Kidney (tissue), 14 donors: ENCODE data around the gene B4GALT3. TPM values are rescaled to one million over a fixed set of nuclear protein-coding genes. Genes with fewer than 3 reads are reported as not detected.

ENCODE experiments used
- DNase-seq, 5 donors: peaks; one replicate each; pipeline ENCODE4 v3.0.0-alpha.2; 2013 to 2020
- FAIRE-seq: peaks from 2 replicates; lab custom pipeline; 2012; peaks lifted over from hg19 to GRCh38; lab: Jason Lieb, UNC
- H3K27ac ChIP-seq, 2 donors: one replicate each; pipeline ENCODE4 v1.7.0; 2013; ENCODE audit warnings: low read depth in 2 of 2, low read length in 2 of 2, inconsistent platforms in 1 of 2
- H3K27me3 ChIP-seq: one replicate; pipeline ENCODE4 v1.7.1; 2013; ENCODE audit warnings: low read length, inconsistent platforms; ENCODE audit not compliant: control insufficient read depth, insufficient read depth
- H3K36me3 ChIP-seq, 3 donors: one replicate each; pipeline versions ENCODE4 v1.7.0 to v1.7.1; 2013; ENCODE audit warnings: low read length in 3 of 3, control low read depth in 1 of 3, inconsistent platforms in 1 of 3; ENCODE audit not compliant: insufficient read depth in 3 of 3, control insufficient read depth in 2 of 3
- H3K4me1 ChIP-seq, 3 donors: one replicate each; pipeline versions ENCODE4 v1.7.0 to v1.7.1; 2013; ENCODE audit warnings: low read length in 3 of 3, inconsistent platforms in 1 of 3, low read depth in 1 of 3; ENCODE audit not compliant: control insufficient read depth in 2 of 3, insufficient read depth in 2 of 3
- H3K4me3 ChIP-seq, 3 donors: one replicate each; pipeline versions ENCODE4 v1.7.0 to v1.8.1; 2013; ENCODE audit warnings: low read length in 3 of 3, control low read depth in 1 of 3, inconsistent platforms in 1 of 3
- H3K9ac ChIP-seq, 3 donors: one replicate each; pipeline versions ENCODE4 v1.7.0 to v1.7.1; 2013; ENCODE audit warnings: low read length in 3 of 3, control low read depth in 1 of 3, inconsistent platforms in 1 of 3
- H3K9me3 ChIP-seq, 3 donors: one replicate each; pipeline versions ENCODE4 v1.7.0 to v1.7.1; 2013; ENCODE audit warnings: low read length in 3 of 3, control low read depth in 1 of 3, inconsistent platforms in 1 of 3; ENCODE audit not compliant: control insufficient read depth in 2 of 3, insufficient read depth in 1 of 3
- intact Hi-C: fragments of 100-400 bp; cut with DNase I; formaldehyde crosslinking; loops from one replicate; pipeline ENCODE4 v1.11.1; 2022
- polyA plus RNA-seq: library from polyadenylated mRNA; stranded (reverse); fragments of 350-450 nt; fragmentation: Illumina TruSeq; extraction: RNeasy Lipid Tissue Mini Kit (QIAGEN cat#74804); gene quantifications from one replicate; pipeline ENCODE4 v1.2.3, GENCODE V29; 2014; ENCODE audit warnings: low read depth, low replicate concordance; ENCODE audit not compliant: insufficient read depth
- total RNA-seq: library from RNA; stranded (reverse); fragmentation: NEBNext Ultra II Directional; extraction: Animal tissue kit (Norgen Biotek cat#: 25700); gene quantifications from one replicate; pipeline ENCODE4 v1.2.1, GENCODE V29; 2021
- TF ChIP-seq, protein P1 (sequence below): IDR thresholded peaks from 3 replicates; pipeline ENCODE4 v1.5.1; 2012; ENCODE audit warnings: mild to moderate bottlenecking, moderate library complexity, borderline replicate concordance; ENCODE audit not compliant: insufficient read depth; ENCODE audit errors: extremely low read depth
- donor health status: control.
- donor health status: control.
- donor health status: control.
- donor health status: control.
- donor health status: control.
- donor health status: DM: yes; HTN: yes; CAD: no.
- donor health status: Normal renal cell carcinoma (clear cell type).

Gene B4GALT3
- total and polyA plus RNA-seq, 2 donors from 2014 or later = 22.9 to 33.5 TPM

GRCh38 chr1:161187311-161187710 is 10.0 kb upstream of the B4GALT3 start:
- DNase-seq (peak in 1 of 5 donors; percentile 35), FAIRE-seq (no peak)
- no peak overlapping the region for H3K27ac ChIP-seq
- intact Hi-C loops = no loop called here
- peaks cover 0 to 2% (median 0%) of the 10 kb centered on the region in 3 donors for H3K4me1 ChIP-seq
- no peak overlapping the region for H3K9ac ChIP-seq
- TF ChIP-seq, protein P1, sequence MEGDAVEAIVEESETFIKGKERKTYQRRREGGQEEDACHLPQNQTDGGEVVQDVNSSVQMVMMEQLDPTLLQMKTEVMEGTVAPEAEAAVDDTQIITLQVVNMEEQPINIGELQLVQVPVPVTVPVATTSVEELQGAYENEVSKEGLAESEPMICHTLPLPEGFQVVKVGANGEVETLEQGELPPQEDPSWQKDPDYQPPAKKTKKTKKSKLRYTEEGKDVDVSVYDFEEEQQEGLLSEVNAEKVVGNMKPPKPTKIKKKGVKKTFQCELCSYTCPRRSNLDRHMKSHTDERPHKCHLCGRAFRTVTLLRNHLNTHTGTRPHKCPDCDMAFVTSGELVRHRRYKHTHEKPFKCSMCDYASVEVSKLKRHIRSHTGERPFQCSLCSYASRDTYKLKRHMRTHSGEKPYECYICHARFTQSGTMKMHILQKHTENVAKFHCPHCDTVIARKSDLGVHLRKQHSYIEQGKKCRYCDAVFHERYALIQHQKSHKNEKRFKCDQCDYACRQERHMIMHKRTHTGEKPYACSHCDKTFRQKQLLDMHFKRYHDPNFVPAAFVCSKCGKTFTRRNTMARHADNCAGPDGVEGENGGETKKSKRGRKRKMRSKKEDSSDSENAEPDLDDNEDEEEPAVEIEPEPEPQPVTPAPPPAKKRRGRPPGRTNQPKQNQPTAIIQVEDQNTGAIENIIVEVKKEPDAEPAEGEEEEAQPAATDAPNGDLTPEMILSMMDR = no peak
- H3K4me3 ChIP-seq = no peak overlapping the region
- H3K36me3 ChIP-seq = no peaks in the 10 kb centered on the region
- H3K27me3 ChIP-seq = no peaks in the 10 kb centered on the region
- H3K9me3 ChIP-seq = no peaks in the 10 kb centered on the region

DNA sequence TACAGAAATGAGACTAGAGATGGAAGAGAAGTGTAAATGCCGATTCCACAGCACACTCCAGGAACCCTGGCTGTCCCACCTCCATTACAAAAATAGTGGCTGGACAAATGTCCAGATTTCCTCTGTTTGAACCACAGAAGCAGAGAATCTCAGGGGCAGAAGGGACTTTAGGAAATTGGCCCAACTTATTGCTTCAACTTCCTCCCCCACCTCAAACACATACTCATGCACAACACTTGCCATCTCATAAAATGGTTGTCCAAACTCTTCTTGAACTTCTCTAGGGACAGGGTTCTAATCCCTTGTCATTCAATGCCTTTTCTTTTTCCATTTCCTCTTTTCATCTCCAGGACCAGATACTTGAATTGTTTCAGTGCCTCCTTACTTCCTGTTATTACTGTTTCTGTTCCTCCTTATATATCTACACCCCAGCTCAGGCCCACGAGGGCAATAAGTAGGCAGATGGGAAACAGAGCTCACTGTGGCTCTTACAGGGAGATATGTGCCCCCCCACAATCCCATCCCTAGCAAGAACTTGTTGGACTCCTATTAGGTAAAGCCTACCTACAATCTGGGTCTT is 8.5 kb upstream of the B4GALT3 start:
- H3K36me3 ChIP-seq = no peaks in the 10 kb centered on the region
- H3K27me3 ChIP-seq = no peaks in the 10 kb centered on the region
- peak in 1 of 5 donors; percentile 29 for DNase-seq
- peaks cover 0 to 2% (median 0%) of the 10 kb centered on the region in 3 donors for H3K4me1 ChIP-seq
- intact Hi-C loops = no loop called here
- H3K9me3 ChIP-seq = no peaks in the 10 kb centered on the region
- FAIRE-seq = no peak
- H3K27ac ChIP-seq = peak overlapping the region; percentile 7 to 62
- no peak overlapping the region for H3K4me3 ChIP-seq
- no peak overlapping the region for H3K9ac ChIP-seq
- TF ChIP-seq, protein P1 = no peak

DNA sequence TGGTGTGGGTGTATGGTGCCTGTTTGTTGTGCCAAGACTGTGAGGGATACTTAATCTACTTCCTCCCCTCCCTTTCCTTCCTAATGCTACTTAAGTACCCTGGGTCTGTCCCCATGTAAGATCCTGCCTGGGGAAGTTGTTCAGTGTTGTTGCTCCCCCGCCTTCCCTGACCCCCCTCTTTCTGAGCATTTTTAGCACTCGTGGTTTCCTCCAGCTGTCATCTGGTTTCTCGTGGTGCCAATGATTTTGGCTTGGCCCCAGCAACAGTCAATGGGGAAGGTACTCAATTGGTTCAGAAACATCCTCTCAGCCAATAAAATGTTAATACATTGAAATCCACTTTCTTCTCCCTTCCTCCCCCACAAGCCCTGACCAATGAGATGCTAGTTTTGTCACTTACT is 8.0 kb upstream of the B4GALT3 start:
- intact Hi-C loops = no loop called here
- no peak for FAIRE-seq

More for the DNA sequence above, 8.0 kb upstream of the B4GALT3 start:
- no peak overlapping the region for H3K9ac ChIP-seq
- H3K27ac ChIP-seq = peak overlapping the region in 1 of 2 donors; percentile 62
- TF ChIP-seq, protein P1 = no peak
- no peaks in the 10 kb centered on the region for H3K36me3 ChIP-seq
- no peaks in the 10 kb centered on the region for H3K9me3 ChIP-seq
- H3K4me3 ChIP-seq = no peak overlapping the region
- peaks cover 0 to 2% (median 0%) of the 10 kb centered on the region in 3 donors for H3K4me1 ChIP-seq
- DNase-seq = peak in 4 of 5 donors; percentile 26 to 87 (median 54)
- no peaks in the 10 kb centered on the region for H3K27me3 ChIP-seq
